Measurements from ENCODE around the gene PEAK3.
"Not testable (repeated sequence)": the region's sequence is repeated elsewhere in the genome, so short reads cannot be mapped to it uniquely, and the experiment has no call there.

The PEAK3 gene

GRCh38 chr19:2288338-2288817, 6.4 kb upstream of the PEAK3 start:
- no peak for DNase-seq

- no peak for DNase-seq
Measured at GRCh38 chr19:2287585-2288337, 5.8 kb upstream of the PEAK3 start.

GRCh38 chr19:2286402-2287140, 4.6 kb upstream of the PEAK3 start:
- no peak for DNase-seq

GRCh38 chr19:2283835-2284507, 2.0 kb upstream of the PEAK3 start:
- no peak for DNase-seq

DNA sequence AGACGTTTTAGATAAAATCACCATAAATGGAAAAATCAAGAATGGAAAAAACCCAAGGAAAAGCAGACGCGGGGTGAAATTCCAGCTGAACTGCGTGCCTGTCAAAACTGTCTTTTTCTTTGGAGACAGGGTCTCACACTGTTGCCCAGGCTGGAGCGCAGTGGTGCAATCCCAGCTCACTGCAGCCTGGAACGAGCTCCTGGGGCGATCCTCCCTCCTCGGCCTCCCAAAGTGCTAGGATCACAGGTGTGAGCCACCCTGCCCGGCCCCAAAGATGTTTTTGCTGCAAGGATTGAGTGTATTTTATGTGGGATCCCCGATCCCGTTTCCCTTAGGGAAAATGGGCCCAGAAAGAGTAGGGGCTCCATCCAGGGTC, 875 bp upstream of the PEAK3 start:
- DNase-seq: no peak

DNA sequence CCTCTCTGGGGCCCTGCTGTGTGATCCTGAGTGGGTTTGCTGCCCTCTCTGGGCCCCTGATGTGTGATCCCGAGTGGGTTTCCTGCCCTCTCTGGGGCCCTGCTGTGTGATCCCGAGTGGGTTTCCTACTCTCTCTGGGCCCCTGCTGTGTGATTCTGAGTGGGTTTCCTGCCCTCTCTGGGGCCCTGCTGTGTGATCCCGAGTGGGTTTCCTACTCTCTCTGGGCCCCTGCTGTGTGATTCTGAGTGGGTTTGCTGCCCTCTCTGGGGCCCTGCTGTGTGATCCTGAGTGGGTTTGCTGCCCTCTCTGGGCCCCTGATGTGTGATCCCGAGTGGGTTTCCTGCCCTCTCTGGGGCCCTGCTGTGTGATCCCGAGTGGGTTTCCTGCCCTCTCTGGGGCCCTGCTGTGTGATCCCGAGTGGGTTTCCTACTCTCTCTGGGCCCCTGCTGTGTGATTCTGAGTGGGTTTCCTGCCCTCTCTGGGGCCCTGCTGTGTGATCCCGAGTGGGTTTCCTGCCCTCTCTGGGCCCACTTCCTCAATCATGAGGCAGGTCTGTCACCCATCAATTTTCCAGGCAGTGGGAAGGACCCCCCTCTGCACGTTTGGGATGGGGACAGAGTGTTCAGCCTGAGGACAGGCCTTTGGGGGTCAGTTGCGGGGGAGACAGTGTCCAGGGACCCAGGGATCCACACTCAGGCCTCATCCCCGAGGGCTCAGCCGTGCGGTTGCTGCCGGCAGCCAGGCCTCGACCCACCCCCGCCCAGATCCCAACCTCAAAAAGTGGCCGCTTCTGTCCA, 512 bp downstream of the PEAK3 start:
- DNase-seq: not testable (repeated sequence)

DNA sequence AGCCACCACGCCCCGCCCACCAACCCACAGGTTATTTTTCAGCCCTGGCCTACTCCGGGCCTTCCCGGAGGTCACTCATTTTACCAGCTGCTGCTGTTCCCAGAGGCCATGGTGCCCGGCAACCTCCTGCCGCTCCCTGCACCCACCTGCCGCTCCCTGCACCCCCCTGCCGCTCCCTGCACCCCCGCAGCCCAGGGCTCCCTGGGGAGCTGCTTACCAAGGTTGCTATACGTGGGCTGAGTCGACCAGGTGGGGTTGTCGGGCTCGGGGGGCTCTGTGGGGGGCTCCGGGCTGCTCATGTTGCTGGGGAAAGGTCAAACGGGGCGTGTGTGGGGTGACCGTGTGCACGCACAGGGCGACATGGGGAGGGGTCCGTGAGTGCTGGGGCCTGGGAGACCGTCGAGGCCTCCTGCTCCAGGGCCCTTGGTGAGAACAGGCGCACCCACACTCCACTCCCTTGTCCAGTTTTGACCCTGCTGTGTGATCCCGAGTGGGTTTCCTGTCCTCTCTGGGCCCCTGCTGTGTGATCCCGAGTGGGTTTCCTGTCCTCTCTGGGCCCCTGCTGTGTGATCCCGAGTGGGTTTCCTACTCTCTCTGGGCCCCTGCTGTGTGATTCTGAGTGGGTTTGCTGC, 1.2 kb downstream of the PEAK3 start:
- DNase-seq: no peak

DNA sequence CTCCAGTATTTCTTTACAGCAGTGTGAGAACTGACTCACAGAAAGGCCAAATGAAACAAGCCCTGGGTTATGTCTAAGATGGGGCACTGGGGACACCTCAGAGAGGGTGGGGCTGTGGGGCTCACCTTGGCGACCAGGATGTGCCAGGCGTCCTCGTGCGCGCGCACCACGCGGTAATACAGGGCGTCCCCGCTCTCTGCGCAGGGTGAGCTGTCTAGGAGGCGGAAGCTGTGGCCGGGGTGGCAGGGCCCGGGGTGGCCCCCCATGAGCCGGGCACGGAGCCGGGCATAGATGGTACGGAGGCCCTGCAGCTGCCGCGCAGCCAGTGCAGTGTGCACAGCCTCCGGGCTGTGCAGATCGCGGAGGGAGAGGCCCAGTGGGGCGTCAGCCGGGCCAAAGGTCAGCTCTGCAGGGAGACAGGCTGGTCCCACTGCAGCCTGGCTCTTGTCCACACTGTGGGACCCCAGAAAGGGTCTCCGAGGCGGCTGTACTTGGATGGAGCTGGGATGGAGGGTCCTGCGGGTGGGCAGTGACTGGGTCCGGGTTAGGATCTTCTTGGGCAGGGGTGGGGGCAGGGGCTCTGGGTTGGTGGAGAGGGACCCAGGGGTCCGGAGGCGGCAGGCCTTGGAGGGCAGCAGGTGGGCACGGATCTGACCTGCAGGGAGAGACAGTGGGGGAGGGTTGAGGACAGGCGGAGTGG, 3.4 kb downstream of the PEAK3 start:
- DNase-seq: no peak

- DNase-seq: no peak
Measured at GRCh38 chr19:2277138-2277537, 4.8 kb downstream of the PEAK3 start.

- DNase-seq: no peak
Measured at GRCh38 chr19:2276429-2276986, 5.5 kb downstream of the PEAK3 start.

GRCh38 chr19:2275588-2276428, 6.2 kb downstream of the PEAK3 start:
- no peak for DNase-seq

- DNase-seq: peak; percentile 64 to 79
Measured at GRCh38 chr19:2274931-2275535, 6.9 kb downstream of the PEAK3 start.

DNA sequence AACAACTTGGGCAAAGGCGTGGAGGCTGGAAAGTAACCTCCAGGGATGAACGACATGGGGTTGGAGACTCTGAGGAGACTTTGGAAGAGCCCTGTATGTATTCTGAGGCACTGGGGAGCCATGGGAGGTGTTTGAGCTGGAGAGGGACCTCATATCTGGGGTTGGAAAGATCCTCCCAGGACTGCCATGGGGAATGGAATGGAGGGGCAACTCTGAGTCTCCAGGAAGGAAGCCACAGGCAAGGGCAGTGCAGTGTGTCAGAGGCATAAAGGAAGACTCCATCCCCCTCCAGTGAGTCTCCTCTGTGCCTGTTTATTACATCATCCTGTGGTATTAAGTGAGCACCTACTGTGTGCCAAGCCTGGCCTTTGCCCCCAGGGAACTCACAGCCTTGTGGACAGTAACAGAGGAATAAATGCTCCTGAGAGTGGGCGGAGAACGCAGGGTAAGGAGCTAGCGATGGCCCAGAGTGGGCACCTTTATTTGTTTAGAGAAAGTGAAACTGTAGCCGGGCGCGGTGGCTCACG, 7.7 kb downstream of the PEAK3 start:
- no peak for DNase-seq

GRCh38 chr19:2273356-2274184, 8.4 kb downstream of the PEAK3 start:
- peak; percentile 45 to 79 for DNase-seq

- DNase-seq: no peak
Measured at GRCh38 chr19:2271234-2272103, 10.5 kb downstream of the PEAK3 start.

- peak in 1 of 2 experiments; percentile 35 for DNase-seq
Measured at GRCh38 chr19:2270423-2271233, 11.3 kb downstream of the PEAK3 start.

- no peak for DNase-seq
Measured at GRCh38 chr19:2270157-2270422, 11.9 kb downstream of the PEAK3 start.

Data from NCI-H524 (cell line).